Measurements from ENCODE around the gene ST6GAL1. TPM values are rescaled to one million over a fixed set of nuclear protein-coding genes. Genes with fewer than 3 reads are reported as not detected.
"Not testable (repeated sequence)": the region's sequence is repeated elsewhere in the genome, so short reads cannot be mapped to it uniquely, and the experiment has no call there.

The ST6GAL1 gene
- total RNA-seq, 2 donors from 2014 or later, result 57.2 to 81.8 TPM

- DNase-seq, result no peak
- H3K27ac ChIP-seq, result no peak overlapping the region
- TF ChIP-seq CTCF (IDR thresholded peaks at IDR 0.05), result no peak
- H3K36me3 ChIP-seq, result no peaks in the 10 kb centered on the region
- no peaks in the 10 kb centered on the region for H3K27me3 ChIP-seq
- no peaks in the 10 kb centered on the region for H3K4me1 ChIP-seq
- H3K4me3 ChIP-seq, result no peak overlapping the region
- no peaks in the 10 kb centered on the region for H3K9me3 ChIP-seq
- intact Hi-C loops (cut with DNase I), result no loop called here
- H3K9ac ChIP-seq (ENCODE audit: low read depth in 2 of 2, low read length in 2 of 2), result no peak overlapping the region
Observed at GRCh38 chr3:186896006-186896405, 34.3 kb upstream of the ST6GAL1 start.

- Histone ChIP-seq H3K9me3 (no peaks in the 10 kb centered on the region), H3K9ac (ENCODE audit: low read depth in 2 of 2, low read length in 2 of 2) (no peak overlapping the region), H3K36me3 (no peaks in the 10 kb centered on the region), H3K27me3 (no peaks in the 10 kb centered on the region), H3K4me1 (no peaks in the 10 kb centered on the region), H3K4me3 (no peak overlapping the region), H3K27ac (no peak overlapping the region)
- intact Hi-C loops (cut with DNase I), result no loop called here
- TF ChIP-seq CTCF (IDR thresholded peaks at IDR 0.05), result no peak
- DNase-seq, result no peak
Observed at GRCh38 chr3:186896875-186897274, 33.5 kb upstream of the ST6GAL1 start.

- Histone ChIP-seq H3K27ac (no peak overlapping the region), H3K36me3 (no peaks in the 10 kb centered on the region), H3K9me3 (no peaks in the 10 kb centered on the region), H3K4me1 (no peaks in the 10 kb centered on the region), H3K9ac (ENCODE audit: low read depth in 2 of 2, low read length in 2 of 2) (no peak overlapping the region), H3K27me3 (no peaks in the 10 kb centered on the region), H3K4me3 (no peak overlapping the region)
- no peak for TF ChIP-seq CTCF (IDR thresholded peaks at IDR 0.05)
- no peak for DNase-seq
- intact Hi-C loops (cut with DNase I), result no loop called here
Observed at GRCh38 chr3:186901135-186901734, 29.1 kb upstream of the ST6GAL1 start.

GRCh38 chr3:186902154-186902553, 28.2 kb upstream of the ST6GAL1 start:
- no peaks in the 10 kb centered on the region for H3K27me3 ChIP-seq
- H3K9ac ChIP-seq (ENCODE audit: low read depth in 2 of 2, low read length in 2 of 2), result no peak overlapping the region
- H3K27ac ChIP-seq, result no peak overlapping the region
- H3K4me1 ChIP-seq, result no peaks in the 10 kb centered on the region
- TF ChIP-seq CTCF (IDR thresholded peaks at IDR 0.05), result no peak
- no peak overlapping the region for H3K4me3 ChIP-seq
- H3K36me3 ChIP-seq, result no peaks in the 10 kb centered on the region
- intact Hi-C loops (cut with DNase I), result no loop called here
- no peaks in the 10 kb centered on the region for H3K9me3 ChIP-seq
- DNase-seq, result no peak

- TF ChIP-seq CTCF (IDR thresholded peaks at IDR 0.05), result no peak
- intact Hi-C loops (cut with DNase I), result no loop called here
Observed at GRCh38 chr3:186902713-186903112, 27.6 kb upstream of the ST6GAL1 start.

GRCh38 chr3:186903676-186904075, 26.6 kb upstream of the ST6GAL1 start:
- H3K9ac ChIP-seq (ENCODE audit: low read depth in 2 of 2, low read length in 2 of 2); DNase-seq; H3K27ac ChIP-seq; H3K36me3 ChIP-seq; H3K4me3 ChIP-seq; intact Hi-C loops (cut with DNase I); H3K27me3 ChIP-seq; H3K9me3 ChIP-seq; H3K4me1 ChIP-seq: not testable (repeated sequence)

More at GRCh38 chr3:186902713-186903112, 27.6 kb upstream of the ST6GAL1 start:
- Histone ChIP-seq H3K9ac (ENCODE audit: low read depth in 2 of 2, low read length in 2 of 2) (no peak overlapping the region), H3K36me3 (no peaks in the 10 kb centered on the region), H3K27me3 (no peaks in the 10 kb centered on the region), H3K4me3 (no peak overlapping the region), H3K9me3 (no peaks in the 10 kb centered on the region), H3K4me1 (no peaks in the 10 kb centered on the region), H3K27ac (no peak overlapping the region)
- DNase-seq, result no peak

GRCh38 chr3:186907075-186907474, 23.3 kb upstream of the ST6GAL1 start:
- H3K4me1 ChIP-seq; H3K36me3 ChIP-seq; H3K4me3 ChIP-seq; DNase-seq; H3K9me3 ChIP-seq; H3K9ac ChIP-seq (ENCODE audit: low read depth in 2 of 2, low read length in 2 of 2); H3K27ac ChIP-seq; intact Hi-C loops (cut with DNase I); H3K27me3 ChIP-seq: not testable (repeated sequence)

Data from colonic mucosa (tissue), 4 donors.